ENCODE data around the gene CEMIP. TPM values are rescaled to one million over a fixed set of nuclear protein-coding genes. Genes with fewer than 3 reads are reported as not detected.

The CEMIP gene
- total and polyA plus RNA-seq, 2 of the 8 experiments (the other 6 are each of a cell fraction or from before 2014, with no cell fraction given): 0.11 to 0.60 TPM

DNA sequence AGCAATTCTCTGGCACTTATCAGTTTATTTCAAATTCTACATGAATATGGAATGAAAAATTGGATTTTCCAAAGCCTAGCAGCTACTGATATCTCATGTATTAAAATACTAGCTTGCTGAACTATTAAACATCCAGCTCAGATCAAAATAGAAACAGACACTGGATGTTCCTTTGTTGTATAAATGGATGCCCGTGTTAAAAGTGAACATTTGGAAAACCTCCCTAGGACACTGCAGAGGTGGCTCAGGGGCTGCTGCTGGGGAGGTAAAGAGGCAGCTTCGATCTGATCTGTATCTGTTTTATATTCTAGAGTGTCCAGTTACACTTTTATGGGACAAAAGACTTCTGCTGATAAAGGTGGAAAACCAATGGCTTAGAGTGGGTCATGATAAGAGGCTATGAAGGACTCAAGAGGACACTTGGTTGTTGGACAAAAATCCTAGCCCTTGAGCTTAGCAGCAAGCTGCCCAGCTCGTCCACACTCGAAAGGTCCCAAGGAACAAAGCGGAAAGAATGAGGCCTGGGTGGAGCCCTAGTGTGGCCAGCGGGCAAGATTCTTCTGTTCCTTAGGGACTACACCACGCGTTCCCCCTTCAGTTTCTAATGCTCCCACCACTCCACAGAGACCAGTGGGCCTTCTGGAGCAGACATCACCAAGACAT is 200.5 kb downstream of the CEMIP start:
- Histone ChIP-seq H4K20me1 (replicated peaks in 1 of 2; ENCODE audit: control insufficient read depth in 1 of 2, insufficient read depth in 2 of 2, low read length in 2 of 2) (peaks cover 12% of the 10 kb centered on the region in 2 experiments), H2BK15ac (ENCODE audit: low read length) (no peak overlapping the region), H3K56ac (replicated peaks; ENCODE audit: insufficient read length, low read depth, low read length) (no peak overlapping the region), H2AFZ (ENCODE audit: low read length) (no peak overlapping the region), H3K27ac (ENCODE audit: low read depth, low read length) (no peak overlapping the region), H3K14ac (ENCODE audit: insufficient read length) (no peak overlapping the region), H3K18ac (ENCODE audit: extremely low read depth, low read length) (no peak overlapping the region), H3K27me3 (replicated peaks in 1 of 4; ENCODE audit: control insufficient read depth in 3 of 4, extremely low read depth in 1 of 4, insufficient read depth in 3 of 4, low read length in 3 of 4) (no peaks in the 10 kb centered on the region), H4K5ac (ENCODE audit: insufficient read length, low read depth, low read length) (no peak overlapping the region), H3K4me2 (ENCODE audit: insufficient read depth in 1 of 2, low read depth in 2 of 2, low read length in 2 of 2) (no peak overlapping the region), H2BK20ac (ENCODE audit: low read length) (no peak overlapping the region), H3K79me2 (ENCODE audit: control insufficient read depth in 1 of 2, insufficient read depth in 2 of 2, low read length in 2 of 2) (peaks cover 0 to 41% of the 10 kb centered on the region in 2 experiments; a peak in 2 of 4 replicates), H2AK5ac (ENCODE audit: low read depth, low read length) (no peak overlapping the region), H2BK120ac (replicated peaks; ENCODE audit: low read depth, low read length) (no peak overlapping the region), H4K91ac (replicated peaks; ENCODE audit: insufficient read length, low read length) (no peak overlapping the region), H3K9ac (replicated peaks in 1 of 4; ENCODE audit: extremely low read depth in 1 of 4, low read depth in 3 of 4, low read length in 3 of 4) (no peak overlapping the region), H3K23ac (ENCODE audit: insufficient read length) (no peak overlapping the region), H3K4me3 (ENCODE audit: extremely low read depth in 1 of 4, insufficient read depth in 2 of 4, low read depth in 3 of 4, low read length in 4 of 4) (no peak overlapping the region), H2BK5ac (ENCODE audit: low read depth, low read length) (no peak overlapping the region), H3K4ac (replicated peaks; ENCODE audit: insufficient read length, low read depth, low read length) (no peak overlapping the region), H3K23me2 (ENCODE audit: low read depth, low read length) (no peaks in the 10 kb centered on the region), H2BK12ac (ENCODE audit: low read depth, low read length) (no peak overlapping the region), H4K8ac (ENCODE audit: extremely low read depth, insufficient read depth, low read length) (no peak overlapping the region), H3K36me3 (ENCODE audit: control insufficient read depth in 2 of 4, insufficient read depth in 4 of 4, low read length in 3 of 4) (peaks cover 0 to 28% (median 10%) of the 10 kb centered on the region in 4 experiments; a peak in 5 of 8 replicates), H3K79me1 (ENCODE audit: low read depth, low read length) (no peaks in the 10 kb centered on the region; the same call in 1 of the 2 replicates), H3K4me1 (replicated peaks in 1 of 4; ENCODE audit: control insufficient read depth in 3 of 4, insufficient read depth in 4 of 4, low read length in 3 of 4) (peaks cover 0 to 9% (median 3%) of the 10 kb centered on the region in 4 experiments; a peak in 3 of 7 replicates), H3K9me3 (ENCODE audit: insufficient read depth in 2 of 2, low read depth in 1 of 2, low read length in 1 of 2) (no peaks in the 10 kb centered on the region)
- DNase-seq (ENCODE audit: low read depth in 1 of 2, low spot score in 2 of 2): no peak
- POLR2A ChIA-PET (ENCODE audit: partially characterized antibody): interaction anchor here (1.2 to 2.3 kb wide), 2 partner anchors 10 to 12 kb away, joined by 3 to 10 read pairs; partner anchors contain the start of gene MESD
- 81% methylated on average over 8 of the region's 8 CpGs; no CpG with 5 or more reads in 1 of the 2 experiments for WGBS, 2 experiments (ENCODE audit: extremely low coverage in 1 of 2, insufficient coverage in 1 of 2, insufficient read length in 1 of 2, insufficient replicate concordance in 2 of 2, low coverage in 1 of 2, low lambda C conversion rate in 2 of 2, missing lambda C conversion rate in 1 of 2)
- no peak for FAIRE-seq
- CTCF ChIA-PET (ENCODE audit: partially characterized antibody): interaction anchor here (0.8 to 2.6 kb wide), 12 partner anchors 10 to 287 kb away, joined by 3 to 23 read pairs (median 4); partner anchors contain the start of gene CEMIP
- TF ChIP-seq RBBP5 (IDR thresholded peaks at IDR 0.05; ENCODE audit: borderline replicate concordance, low read depth, low read length): no peak
- TF ChIP-seq RAD21 (IDR thresholded peaks at IDR 0.05 in 1 of 2, conservative IDR thresholded peaks at IDR 0.05 in 1 of 2; ENCODE audit: low read depth in 2 of 2, low read length in 2 of 2): no peak
- no peak for TF ChIP-seq TCF12 (IDR thresholded peaks at IDR 0.05; ENCODE audit: low read depth, low read length)
- TF ChIP-seq EGR1 (IDR thresholded peaks at IDR 0.05; ENCODE audit: borderline replicate concordance, low read depth, low read length): no peak
- TF ChIP-seq USF2 (IDR thresholded peaks at IDR 0.05; ENCODE audit: low read length): no peak
- TF ChIP-seq CTBP2 (IDR thresholded peaks at IDR 0.05; ENCODE audit: borderline replicate concordance, insufficient read depth, insufficient read length, low read length): no peak
- TF ChIP-seq TAF1 (IDR thresholded peaks at IDR 0.05; ENCODE audit: low read depth, low read length): no peak
- no peak for TF ChIP-seq CREB1 (IDR thresholded peaks at IDR 0.05)
- no peak for TF ChIP-seq POU5F1 (IDR thresholded peaks at IDR 0.05; ENCODE audit: low read depth, low read length)
- no peak for TF ChIP-seq JUN (IDR thresholded peaks at IDR 0.05; ENCODE audit: low read depth, low read length)
- no peak for TF ChIP-seq SRF (IDR thresholded peaks at IDR 0.05; ENCODE audit: low read depth, low read length)
- TF ChIP-seq KDM5A (IDR thresholded peaks at IDR 0.05; ENCODE audit: low read length): no peak
